ENCODE data around the gene NRDC. TPM values are rescaled to one million over a fixed set of nuclear protein-coding genes. Genes with fewer than 3 reads are reported as not detected.
A peak's percentile ranks its signal among the peaks of the same experiment; 100 is the strongest.

Gene NRDC
- total RNA-seq, 3 donors from 2014 or later = 83.3 to 119 (median 91.4) TPM

DNA sequence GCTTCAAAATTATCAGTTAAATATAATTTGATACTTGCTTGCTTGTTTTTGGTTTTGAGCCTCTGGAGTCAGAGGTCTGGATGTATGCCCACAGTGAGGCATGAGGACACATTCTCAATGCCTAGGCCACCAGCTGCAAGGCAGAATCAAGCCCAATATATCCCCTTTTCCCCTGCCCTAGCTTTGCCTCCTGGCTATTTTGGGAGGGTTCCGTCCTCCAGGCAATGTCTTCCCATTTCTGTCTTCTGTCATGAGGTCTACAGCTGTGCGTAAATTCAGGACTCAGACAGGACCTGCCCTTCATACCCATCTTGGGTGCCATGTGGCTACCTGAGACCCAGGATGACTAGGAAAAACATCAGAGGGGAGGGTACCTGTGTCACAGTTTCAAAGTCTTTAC lies 19.2 kb downstream of the NRDC start:
- no peaks in the 10 kb centered on the region for H3K9me3 ChIP-seq
- TF ChIP-seq, protein P1, sequence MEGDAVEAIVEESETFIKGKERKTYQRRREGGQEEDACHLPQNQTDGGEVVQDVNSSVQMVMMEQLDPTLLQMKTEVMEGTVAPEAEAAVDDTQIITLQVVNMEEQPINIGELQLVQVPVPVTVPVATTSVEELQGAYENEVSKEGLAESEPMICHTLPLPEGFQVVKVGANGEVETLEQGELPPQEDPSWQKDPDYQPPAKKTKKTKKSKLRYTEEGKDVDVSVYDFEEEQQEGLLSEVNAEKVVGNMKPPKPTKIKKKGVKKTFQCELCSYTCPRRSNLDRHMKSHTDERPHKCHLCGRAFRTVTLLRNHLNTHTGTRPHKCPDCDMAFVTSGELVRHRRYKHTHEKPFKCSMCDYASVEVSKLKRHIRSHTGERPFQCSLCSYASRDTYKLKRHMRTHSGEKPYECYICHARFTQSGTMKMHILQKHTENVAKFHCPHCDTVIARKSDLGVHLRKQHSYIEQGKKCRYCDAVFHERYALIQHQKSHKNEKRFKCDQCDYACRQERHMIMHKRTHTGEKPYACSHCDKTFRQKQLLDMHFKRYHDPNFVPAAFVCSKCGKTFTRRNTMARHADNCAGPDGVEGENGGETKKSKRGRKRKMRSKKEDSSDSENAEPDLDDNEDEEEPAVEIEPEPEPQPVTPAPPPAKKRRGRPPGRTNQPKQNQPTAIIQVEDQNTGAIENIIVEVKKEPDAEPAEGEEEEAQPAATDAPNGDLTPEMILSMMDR (IDR thresholded peaks at IDR 0.05) = no peak
- ATAC-seq = no peak
- no peaks in the 10 kb centered on the region for H3K36me3 ChIP-seq (ENCODE audit: low read depth)
- H3K4me1 ChIP-seq (ENCODE audit: low read depth) = no peaks in the 10 kb centered on the region
- intact Hi-C loops (cut with DNase I, micrococcal nuclease) = no loop called here
- no peak overlapping the region for H3K4me3 ChIP-seq
- DNase-seq = no peak

DNA sequence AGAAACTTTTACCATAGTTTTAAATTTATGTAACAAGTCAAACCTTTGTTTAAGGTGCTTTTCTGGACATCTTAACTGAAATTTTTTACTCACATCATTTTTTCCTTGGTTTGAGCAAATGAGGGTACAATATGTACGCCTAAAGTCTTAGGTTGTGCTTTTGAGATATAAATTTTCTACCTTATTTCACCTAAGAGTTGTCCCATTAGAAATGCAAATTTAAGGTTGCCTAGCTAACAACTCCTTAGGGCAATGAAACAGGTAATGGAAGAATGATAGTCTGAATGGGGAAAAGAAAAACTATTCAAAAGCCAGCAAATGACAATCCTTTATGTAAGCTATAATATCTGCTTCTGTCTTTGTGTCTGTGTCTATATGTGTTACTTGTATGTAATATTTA lies 19.6 kb downstream of the NRDC start:
- DNase-seq (no peak), ATAC-seq (no peak)
- H3K36me3 ChIP-seq (ENCODE audit: low read depth) = no peaks in the 10 kb centered on the region
- no peak overlapping the region for H3K4me3 ChIP-seq
- H3K9me3 ChIP-seq = no peaks in the 10 kb centered on the region
- no peaks in the 10 kb centered on the region for H3K4me1 ChIP-seq (ENCODE audit: low read depth)
- intact Hi-C loops (cut with DNase I, micrococcal nuclease) = no loop called here
- TF ChIP-seq, protein P1 (IDR thresholded peaks at IDR 0.05) = no peak

DNA sequence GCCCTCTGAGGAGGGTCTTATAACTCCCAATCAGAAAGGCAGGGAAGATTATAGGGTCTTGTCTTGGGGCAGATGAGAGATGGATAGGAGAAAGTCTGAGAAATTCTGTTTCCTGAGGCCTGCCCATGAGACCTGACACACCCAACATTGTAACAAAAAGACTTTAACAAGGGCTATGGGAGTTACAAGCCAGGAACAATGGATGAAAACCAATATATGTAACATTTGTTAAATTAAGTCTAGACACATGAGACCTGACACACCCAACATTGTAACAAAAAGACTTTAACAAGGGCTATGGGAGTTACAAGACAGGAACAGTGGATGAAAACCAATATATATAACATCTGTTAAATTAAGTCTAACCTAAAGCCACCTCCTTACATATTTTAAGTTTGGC lies 21.8 kb downstream of the NRDC start:
- Histone ChIP-seq H3K9me3 (no peaks in the 10 kb centered on the region), H3K4me3 (no peak overlapping the region), H3K4me1 (ENCODE audit: low read depth) (peaks cover 9% of the 10 kb centered on the region), H3K36me3 (ENCODE audit: low read depth) (no peaks in the 10 kb centered on the region)
- TF ChIP-seq, protein P1 (IDR thresholded peaks at IDR 0.05) = no peak
- ATAC-seq = no peak
- DNase-seq = no peak
- intact Hi-C loops (cut with DNase I, micrococcal nuclease) = no loop called here

DNA sequence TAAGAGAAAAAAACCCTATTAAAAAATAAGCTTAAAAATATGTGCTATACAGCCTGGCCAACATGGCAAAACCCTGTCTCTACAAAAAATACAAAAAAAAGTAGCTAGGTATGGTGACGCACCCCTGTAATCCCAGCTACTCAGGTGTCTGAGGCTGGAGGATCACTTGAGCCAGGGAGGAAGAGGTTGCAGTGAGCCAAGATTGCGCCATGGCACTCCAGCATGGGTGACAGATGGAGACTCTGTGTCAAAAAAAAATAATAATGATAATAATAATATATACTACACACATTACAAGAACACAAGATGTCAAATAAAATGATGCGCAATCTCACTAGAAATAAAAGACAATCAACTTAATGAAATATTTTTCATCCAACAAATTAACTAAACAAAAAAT lies 22.9 kb downstream of the NRDC start:
- no peaks in the 10 kb centered on the region for H3K9me3 ChIP-seq
- H3K4me1 ChIP-seq (ENCODE audit: low read depth) = peaks cover 9% of the 10 kb centered on the region
- no peak overlapping the region for H3K4me3 ChIP-seq
- ATAC-seq (no peak), DNase-seq (no peak)
- TF ChIP-seq, protein P1 (IDR thresholded peaks at IDR 0.05) = no peak
- no peaks in the 10 kb centered on the region for H3K36me3 ChIP-seq (ENCODE audit: low read depth)
- intact Hi-C loops (cut with DNase I, micrococcal nuclease) = no loop called here

DNA sequence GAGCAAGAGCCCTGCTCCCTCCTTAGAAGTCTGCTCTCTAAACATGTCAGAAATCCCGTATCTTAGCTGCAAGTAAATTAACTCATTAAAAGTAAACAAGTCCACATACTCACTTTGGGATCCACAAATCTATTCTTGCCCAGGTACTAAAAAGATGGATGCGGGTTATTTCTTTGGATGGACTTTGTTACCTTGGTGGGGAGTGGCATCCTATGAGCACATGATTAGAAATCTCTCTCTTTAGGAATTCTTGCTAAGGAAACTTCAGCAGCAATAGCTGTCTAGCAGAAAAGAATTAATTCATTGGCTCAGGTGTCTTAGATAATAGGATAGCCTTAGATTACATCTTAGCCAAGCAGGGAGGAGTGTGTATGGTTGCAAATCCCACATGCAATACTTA lies 25.2 kb downstream of the NRDC start:
- intact Hi-C loops (cut with DNase I, micrococcal nuclease) = no loop called here
- ATAC-seq (peak; percentile 63), DNase-seq (no peak)
- Histone ChIP-seq H3K4me1 (ENCODE audit: low read depth) (peaks cover 9% of the 10 kb centered on the region), H3K36me3 (ENCODE audit: low read depth) (no peaks in the 10 kb centered on the region), H3K9me3 (no peaks in the 10 kb centered on the region), H3K4me3 (no peak overlapping the region)
- TF ChIP-seq, protein P1 (IDR thresholded peaks at IDR 0.05) = no peak

DNA sequence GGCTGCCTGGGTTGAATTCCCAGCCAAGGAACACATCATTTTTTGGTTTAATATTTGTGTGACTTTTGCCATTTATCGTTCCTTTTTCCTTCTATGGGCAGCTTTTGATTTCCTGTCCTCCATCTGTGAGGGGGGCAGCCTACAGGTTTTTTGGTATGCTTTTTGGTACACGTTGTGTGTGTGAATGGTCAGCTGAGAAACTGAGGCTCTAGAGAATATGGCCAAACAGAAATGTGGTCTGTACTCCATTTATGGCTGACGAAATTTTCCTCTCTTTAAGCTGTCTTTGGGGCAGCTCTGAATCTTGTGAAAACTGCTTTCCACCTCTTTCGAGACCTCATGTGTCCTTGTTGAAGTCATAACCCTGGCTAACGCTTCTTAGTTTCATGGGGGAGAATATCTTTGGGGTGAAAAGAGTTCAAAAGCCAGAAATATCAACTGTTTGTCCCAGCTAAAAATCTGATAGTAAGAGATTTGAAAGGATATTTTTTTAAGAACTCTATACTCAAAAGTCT lies 26.6 kb downstream of the NRDC start:
- intact Hi-C loops (cut with DNase I, micrococcal nuclease) = no loop called here
- no peak overlapping the region for H3K4me3 ChIP-seq
- TF ChIP-seq, protein P1 (IDR thresholded peaks at IDR 0.05) = no peak
- no peaks in the 10 kb centered on the region for H3K9me3 ChIP-seq
- peaks cover 9% of the 10 kb centered on the region for H3K4me1 ChIP-seq (ENCODE audit: low read depth)
- ATAC-seq (no peak), DNase-seq (no peak)
- H3K36me3 ChIP-seq (ENCODE audit: low read depth) = no peaks in the 10 kb centered on the region

Data from mucosa of descending colon (tissue), 3 donors.